HG03521 (cell line): ENCODE results near the gene TMEM14A.
A peak's percentile ranks its signal among the peaks of the same experiment; 100 is the strongest.

Experiments
- ATAC-seq: cut with Tn5 transposase; IDR thresholded peaks from one replicate; pipeline ENCODE4 v1.9.1; 2021; ENCODE audit warnings: mild to moderate bottlenecking, moderate library complexity; ENCODE audit not compliant: unreplicated experiment

Gene TMEM14A

GRCh38 chr6:52670502-52671409, at the start of gene TMEM14A:
Gene TMEM14A (plus strand): TSS chr6:52671113. CDS start chr6:52677103, 5,990 bp downstream.
- peak; percentile 96 for ATAC-seq

- no peak for ATAC-seq
Measured at GRCh38 chr6:52621631-52622030, 49.3 kb upstream of the TMEM14A start.

- no peak for ATAC-seq
Measured at GRCh38 chr6:52622810-52623209, 48.1 kb upstream of the TMEM14A start.

GRCh38 chr6:52632011-52632410, 38.9 kb upstream of the TMEM14A start:
- no peak for ATAC-seq

GRCh38 chr6:52634211-52634610, 36.7 kb upstream of the TMEM14A start:
- no peak for ATAC-seq

GRCh38 chr6:52635049-52635577, 35.8 kb upstream of the TMEM14A start:
- no peak for ATAC-seq

GRCh38 chr6:52636830-52637229, 34.1 kb upstream of the TMEM14A start:
- no peak for ATAC-seq

GRCh38 chr6:52639493-52639892, 31.4 kb upstream of the TMEM14A start:
- no peak for ATAC-seq

GRCh38 chr6:52640170-52640569, 30.7 kb upstream of the TMEM14A start:
- ATAC-seq: no peak

- no peak for ATAC-seq
Measured at GRCh38 chr6:52640916-52641315, 30.0 kb upstream of the TMEM14A start.

GRCh38 chr6:52641388-52641787, 29.5 kb upstream of the TMEM14A start:
- ATAC-seq: no peak

- ATAC-seq: no peak
Measured at GRCh38 chr6:52641826-52642225, 29.1 kb upstream of the TMEM14A start.

- ATAC-seq: no peak
Measured at GRCh38 chr6:52642368-52642767, 28.5 kb upstream of the TMEM14A start.

GRCh38 chr6:52643158-52643557, 27.8 kb upstream of the TMEM14A start:
- ATAC-seq: no peak

- no peak for ATAC-seq
Measured at GRCh38 chr6:52644253-52644652, 26.7 kb upstream of the TMEM14A start.

GRCh38 chr6:52645976-52646375, 24.9 kb upstream of the TMEM14A start:
- no peak for ATAC-seq

GRCh38 chr6:52647199-52647598, 23.7 kb upstream of the TMEM14A start:
- ATAC-seq: no peak

GRCh38 chr6:52649536-52650160, 21.3 kb upstream of the TMEM14A start:
- ATAC-seq: no peak

GRCh38 chr6:52650941-52651340, 20.0 kb upstream of the TMEM14A start:
- no peak for ATAC-seq

GRCh38 chr6:52653151-52653550, 17.8 kb upstream of the TMEM14A start:
- no peak for ATAC-seq

GRCh38 chr6:52654007-52654406, 16.9 kb upstream of the TMEM14A start:
- no peak for ATAC-seq

GRCh38 chr6:52654592-52654991, 16.3 kb upstream of the TMEM14A start:
- no peak for ATAC-seq
